Panc1 (cell line): ENCODE measurements around the gene STYXL1. TPM values are rescaled to one million over a fixed set of nuclear protein-coding genes. Genes with fewer than 3 reads are reported as not detected.
A peak's percentile ranks its signal among the peaks of the same experiment; 100 is the strongest.

Experiments used
- ATAC-seq: fragments of 200-7000 bp; cut with Tn5 transposase; 2 replicates; pipeline ENCODE4 v1.9.1; 2020; ENCODE audit warnings: mild to moderate bottlenecking, moderate library complexity
- BruUV-seq: library from RNA; stranded (reverse); fragments of 400-500 nt; replicated peaks from 2 replicates; lab custom pipeline; 2021; lab: Mats Ljungman, UMichigan
- CTCF ChIA-PET: fragments of 300-600 bp; sonication (Branson Sonifier 250); formaldehyde crosslinking; loops from one replicate; lab custom pipeline; 2022; ENCODE audit warnings: antibody characterized with exemption; lab: Charles Lee
- POLR2A ChIA-PET: fragments of 300-600 bp; sonication (Branson Sonifier 250); formaldehyde crosslinking; loops from one replicate; lab custom pipeline; 2022; ENCODE audit warnings: antibody characterized with exemption; lab: Charles Lee
- DNase-seq: peaks from one replicate; pipeline ENCODE4 v3.0.0-alpha.2; 2010; ENCODE audit warnings: low read depth, low spot score
- H3K27ac ChIP-seq: 2 replicates; pipeline ENCODE4 v1.5.1; 2011; ENCODE audit warnings: mild to moderate bottlenecking, low read length, inconsistent platforms
- H3K27me3 ChIP-seq: fragments of 200-500 bp; sonication (Bioruptor generic); 2 replicates; pipeline ENCODE4 v1.6.0; 2014; ENCODE audit warnings: low read length, inconsistent platforms; ENCODE audit not compliant: control insufficient read depth, insufficient read depth
- H3K36me3 ChIP-seq: fragments of 200-500 bp; sonication (Bioruptor generic); 2 replicates; pipeline ENCODE4 v1.5.1; 2014; ENCODE audit warnings: inconsistent platforms, mild to moderate bottlenecking, low read length, moderate library complexity; ENCODE audit not compliant: control insufficient read depth, insufficient read depth
- H3K4me1 ChIP-seq: 2 replicates; pipeline ENCODE4 v1.5.1; 2011; ENCODE audit warnings: inconsistent platforms, mild to moderate bottlenecking, low read length, moderate library complexity; ENCODE audit not compliant: control insufficient read depth, insufficient read depth
- H3K4me3 ChIP-seq, 2 experiments: 2 replicates each; pipeline ENCODE4 v1.5.1; 2011 to 2012; ENCODE audit warnings: low read depth in 2 of 2, low read length in 2 of 2, mild to moderate bottlenecking in 2 of 2, inconsistent platforms in 1 of 2, moderate library complexity in 1 of 2
- H3K9me3 ChIP-seq: fragments of 200-500 bp; sonication (Bioruptor generic); 2 replicates; pipeline ENCODE4 v1.5.1; 2014; ENCODE audit warnings: low read depth, mild to moderate bottlenecking, inconsistent platforms, low read length, moderate library complexity; ENCODE audit not compliant: control insufficient read depth, insufficient read depth
- POLR2AphosphoS5 ChIP-seq: IDR thresholded peaks from 2 replicates; pipeline ENCODE4 v1.6.1; 2012; ENCODE audit warnings: mild to moderate bottlenecking, low read depth, low read length, moderate library complexity
- SIN3A ChIP-seq: IDR thresholded peaks from 2 replicates; pipeline ENCODE4 v1.6.1; 2012; ENCODE audit warnings: low read depth, mild to moderate bottlenecking, low read length, moderate library complexity, borderline replicate concordance; ENCODE audit not compliant: insufficient read depth
- TCF7L2 ChIP-seq: IDR thresholded peaks from 2 replicates; pipeline ENCODE4 v1.6.1; 2011; ENCODE audit warnings: mild to moderate bottlenecking, low read depth, low read length, inconsistent platforms
- in situ Hi-C: cut with HindIII; loops from 2 replicates; pipeline ENCODE4 v1.10.0; 2016; ENCODE audit warnings: low sequenced_read_pairs, low pct_unique_long_range_greater_than_20kb
- intact Hi-C: fragments of 100-400 bp; cut with micrococcal nuclease; formaldehyde crosslinking; loops from one replicate; pipeline ENCODE4 v1.10.0; 2022; ENCODE audit not compliant: unreplicated experiment
- total RNA-seq: library from RNA; stranded (reverse); gene quantifications from one replicate; pipeline ENCODE4 v1.2.1, GENCODE V29; 2021; ENCODE audit not compliant: unreplicated experiment
- TF ChIP-seq, protein P1 (sequence below): fragments of 450-650 bp; IDR thresholded peaks from 2 replicates; pipeline ENCODE4 v1.5.1; 2017; ENCODE audit warnings: mild to moderate bottlenecking
- TF ChIP-seq, protein P2 (sequence below), 2 experiments: IDR thresholded peaks; 2 replicates each; pipeline ENCODE4 v1.6.1; 2011 to 2012; ENCODE audit warnings: low read depth in 2 of 2, control low read depth in 1 of 2, low read length in 1 of 2, mild to moderate bottlenecking in 1 of 2, moderate library complexity in 1 of 2; ENCODE audit not compliant: insufficient read depth in 1 of 2

The STYXL1 gene
- total RNA-seq, 1 experiment from 2014 or later: 57.6 TPM

DNA sequence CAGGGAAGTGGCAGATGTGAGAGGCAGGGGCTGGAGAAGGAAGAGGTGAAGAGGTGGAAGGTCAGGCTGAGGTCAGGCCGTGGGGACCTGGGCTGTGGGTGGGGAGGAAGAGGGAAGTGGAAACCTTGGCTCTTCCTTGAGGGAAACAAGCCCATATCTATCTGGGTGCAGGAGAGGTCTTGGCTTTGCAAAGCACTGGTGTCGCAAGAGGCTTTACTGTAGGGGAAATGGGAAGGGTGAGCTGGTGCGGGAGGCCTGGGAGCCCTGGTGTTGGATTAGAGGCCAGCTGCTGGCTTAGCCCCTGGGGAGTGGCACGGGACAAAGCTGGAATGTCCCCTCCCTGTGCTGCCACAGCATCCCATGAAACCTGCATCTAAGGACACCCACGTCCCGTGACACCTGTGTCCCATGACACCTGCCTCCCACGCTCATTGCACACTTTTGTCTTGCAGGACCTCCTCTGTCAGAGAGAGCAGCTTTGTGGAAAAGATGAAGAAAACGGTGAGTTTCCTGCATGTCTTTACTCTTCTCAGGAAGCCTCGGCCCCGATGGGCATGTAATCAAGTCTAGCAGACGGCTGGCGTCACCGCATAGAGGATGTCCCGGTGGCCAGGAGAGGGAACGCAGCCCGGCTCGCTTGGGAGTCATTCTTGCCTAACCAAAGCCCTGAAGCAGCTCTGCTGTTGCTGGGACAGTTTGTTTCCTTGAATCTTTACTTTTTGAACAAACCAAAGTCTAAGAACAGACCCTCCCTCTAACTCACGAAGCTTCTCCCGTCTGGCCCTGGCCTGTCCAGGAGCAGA lies 75.6 kb downstream of the STYXL1 start:
- intact Hi-C loops: no loop called here
- ATAC-seq (peak; percentile 70), DNase-seq (no peak)
- TF ChIP-seq, protein P1, sequence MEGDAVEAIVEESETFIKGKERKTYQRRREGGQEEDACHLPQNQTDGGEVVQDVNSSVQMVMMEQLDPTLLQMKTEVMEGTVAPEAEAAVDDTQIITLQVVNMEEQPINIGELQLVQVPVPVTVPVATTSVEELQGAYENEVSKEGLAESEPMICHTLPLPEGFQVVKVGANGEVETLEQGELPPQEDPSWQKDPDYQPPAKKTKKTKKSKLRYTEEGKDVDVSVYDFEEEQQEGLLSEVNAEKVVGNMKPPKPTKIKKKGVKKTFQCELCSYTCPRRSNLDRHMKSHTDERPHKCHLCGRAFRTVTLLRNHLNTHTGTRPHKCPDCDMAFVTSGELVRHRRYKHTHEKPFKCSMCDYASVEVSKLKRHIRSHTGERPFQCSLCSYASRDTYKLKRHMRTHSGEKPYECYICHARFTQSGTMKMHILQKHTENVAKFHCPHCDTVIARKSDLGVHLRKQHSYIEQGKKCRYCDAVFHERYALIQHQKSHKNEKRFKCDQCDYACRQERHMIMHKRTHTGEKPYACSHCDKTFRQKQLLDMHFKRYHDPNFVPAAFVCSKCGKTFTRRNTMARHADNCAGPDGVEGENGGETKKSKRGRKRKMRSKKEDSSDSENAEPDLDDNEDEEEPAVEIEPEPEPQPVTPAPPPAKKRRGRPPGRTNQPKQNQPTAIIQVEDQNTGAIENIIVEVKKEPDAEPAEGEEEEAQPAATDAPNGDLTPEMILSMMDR: no peak
- TF ChIP-seq SIN3A: no peak
- TF ChIP-seq TCF7L2: no peak
- no peak for TF ChIP-seq POLR2AphosphoS5
- TF ChIP-seq, protein P2, sequence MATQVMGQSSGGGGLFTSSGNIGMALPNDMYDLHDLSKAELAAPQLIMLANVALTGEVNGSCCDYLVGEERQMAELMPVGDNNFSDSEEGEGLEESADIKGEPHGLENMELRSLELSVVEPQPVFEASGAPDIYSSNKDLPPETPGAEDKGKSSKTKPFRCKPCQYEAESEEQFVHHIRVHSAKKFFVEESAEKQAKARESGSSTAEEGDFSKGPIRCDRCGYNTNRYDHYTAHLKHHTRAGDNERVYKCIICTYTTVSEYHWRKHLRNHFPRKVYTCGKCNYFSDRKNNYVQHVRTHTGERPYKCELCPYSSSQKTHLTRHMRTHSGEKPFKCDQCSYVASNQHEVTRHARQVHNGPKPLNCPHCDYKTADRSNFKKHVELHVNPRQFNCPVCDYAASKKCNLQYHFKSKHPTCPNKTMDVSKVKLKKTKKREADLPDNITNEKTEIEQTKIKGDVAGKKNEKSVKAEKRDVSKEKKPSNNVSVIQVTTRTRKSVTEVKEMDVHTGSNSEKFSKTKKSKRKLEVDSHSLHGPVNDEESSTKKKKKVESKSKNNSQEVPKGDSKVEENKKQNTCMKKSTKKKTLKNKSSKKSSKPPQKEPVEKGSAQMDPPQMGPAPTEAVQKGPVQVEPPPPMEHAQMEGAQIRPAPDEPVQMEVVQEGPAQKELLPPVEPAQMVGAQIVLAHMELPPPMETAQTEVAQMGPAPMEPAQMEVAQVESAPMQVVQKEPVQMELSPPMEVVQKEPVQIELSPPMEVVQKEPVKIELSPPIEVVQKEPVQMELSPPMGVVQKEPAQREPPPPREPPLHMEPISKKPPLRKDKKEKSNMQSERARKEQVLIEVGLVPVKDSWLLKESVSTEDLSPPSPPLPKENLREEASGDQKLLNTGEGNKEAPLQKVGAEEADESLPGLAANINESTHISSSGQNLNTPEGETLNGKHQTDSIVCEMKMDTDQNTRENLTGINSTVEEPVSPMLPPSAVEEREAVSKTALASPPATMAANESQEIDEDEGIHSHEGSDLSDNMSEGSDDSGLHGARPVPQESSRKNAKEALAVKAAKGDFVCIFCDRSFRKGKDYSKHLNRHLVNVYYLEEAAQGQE (IDR thresholded peaks at IDR 0.05; ENCODE audit: insufficient read depth in 1 of 2, low read depth in 2 of 2, low read length in 1 of 2): no peak
- Histone ChIP-seq H3K27ac (no peak overlapping the region), H3K36me3 (peaks cover 3% of the 10 kb centered on the region; the same call in 1 of the 2 replicates), H3K27me3 (no peaks in the 10 kb centered on the region), H3K4me3 (no peak overlapping the region), H3K4me1 (no peaks in the 10 kb centered on the region), H3K9me3 (no peaks in the 10 kb centered on the region)
- BruUV-seq: no TSS peak
- in situ Hi-C loops: no loop called here
- POLR2A ChIA-PET: interaction anchor here (0.6 kb wide), 1 partner anchor 16 kb away, joined by 4 read pairs; no protein-coding TSS in a partner anchor
- CTCF ChIA-PET: interaction anchor here (0.6 to 0.7 kb wide), 2 partner anchors 13 to 15 kb away, joined by 3 to 4 read pairs; no protein-coding TSS in a partner anchor

DNA sequence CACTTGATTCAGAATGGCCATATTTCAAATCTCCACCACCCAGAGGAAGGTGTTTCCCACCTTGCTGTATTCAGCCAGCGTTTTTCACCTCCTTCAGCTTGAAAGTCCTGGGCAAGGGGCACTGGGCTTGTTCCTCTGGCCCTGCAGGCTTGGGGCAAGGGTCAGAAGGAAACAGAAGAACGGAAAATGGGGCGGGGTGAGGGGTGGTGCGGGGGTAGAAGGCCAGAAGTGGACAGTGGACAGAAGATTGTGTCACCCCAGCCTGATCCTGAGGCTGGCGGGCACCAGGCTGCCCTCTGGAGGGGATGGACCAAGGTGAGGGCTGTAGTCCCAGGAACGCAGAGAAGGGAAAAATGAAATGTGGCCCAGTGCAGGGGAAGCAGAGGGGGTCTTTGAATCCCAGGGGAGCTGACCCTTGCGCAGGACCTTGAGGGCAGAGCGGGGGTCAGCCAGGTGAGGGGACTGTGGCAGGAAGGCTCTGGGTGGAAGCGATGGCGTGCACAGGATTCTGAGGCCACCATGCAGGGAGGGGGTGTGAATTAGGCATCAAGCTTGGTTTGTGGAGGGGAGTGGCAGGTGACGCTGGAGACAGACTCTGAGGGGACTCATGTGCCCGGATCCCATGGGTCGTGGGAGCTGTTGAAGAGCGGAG lies 76.4 kb downstream of the STYXL1 start:
- Histone ChIP-seq H3K27me3 (no peaks in the 10 kb centered on the region), H3K9me3 (no peaks in the 10 kb centered on the region), H3K27ac (no peak overlapping the region), H3K36me3 (peaks cover 3% of the 10 kb centered on the region; the same call in 1 of the 2 replicates), H3K4me3 (no peak overlapping the region), H3K4me1 (no peaks in the 10 kb centered on the region)
- BruUV-seq: no TSS peak
- CTCF ChIA-PET: no interaction called here
- in situ Hi-C loops (no loop called here), intact Hi-C loops (no loop called here)
- POLR2A ChIA-PET: no interaction called here
- ATAC-seq (0 out of 2 replicates have a peak, but pooled peaks have one; percentile 15), DNase-seq (no peak)
- TF ChIP-seq SIN3A (no peak), TCF7L2 (no peak), POLR2AphosphoS5 (no peak)
- TF ChIP-seq, protein P2 (IDR thresholded peaks at IDR 0.05; ENCODE audit: insufficient read depth in 1 of 2, low read depth in 2 of 2, low read length in 1 of 2): no peak
- TF ChIP-seq, protein P1: no peak
